C4-2B (cell line): ENCODE results near the gene PRTFDC1.

Experiments used
- CTCF ChIP-seq: fragments of 450-650 bp; conservative IDR thresholded peaks from 2 replicates; pipeline ENCODE4 v1.5.1; 2017; ENCODE audit warnings: mild to moderate bottlenecking
- ZFX ChIP-seq: fragments of 450-650 bp; IDR thresholded peaks from 2 replicates; pipeline ENCODE4 v1.6.1; 2017

GRCh38 chr10:24979685-24980084 lies 27.3 kb upstream of the PRTFDC1 start:
- no peak for TF ChIP-seq CTCF
- TF ChIP-seq ZFX = no peak
